GM19397 (cell line): Measurements from ENCODE around the gene BRAT1.
A peak's percentile ranks its signal among the peaks of the same experiment; 100 is the strongest.
"Not testable (repeated sequence)": the region's sequence is repeated elsewhere in the genome, so short reads cannot be mapped to it uniquely, and the experiment has no call there.

ENCODE experiments used
- ATAC-seq: cut with Tn5 transposase; IDR thresholded peaks from one replicate; pipeline ENCODE4 v1.9.1; 2021; ENCODE audit warnings: mild to moderate bottlenecking, moderate library complexity; ENCODE audit not compliant: unreplicated experiment

The BRAT1 gene

GRCh38 chr7:2539031-2539911 is 16.1 kb downstream of the BRAT1 start:
- ATAC-seq, result no peak

GRCh38 chr7:2537981-2538851 is 17.1 kb downstream of the BRAT1 start:
- no peak for ATAC-seq

- not testable (repeated sequence) for ATAC-seq
Observed at GRCh38 chr7:2535872-2536627, 19.3 kb downstream of the BRAT1 start.

- not testable (repeated sequence) for ATAC-seq
Observed at GRCh38 chr7:2534214-2534613, 21.1 kb downstream of the BRAT1 start.

- ATAC-seq, result not testable (repeated sequence)
Observed at GRCh38 chr7:2533566-2533965, 21.8 kb downstream of the BRAT1 start.

- not testable (repeated sequence) for ATAC-seq
Observed at GRCh38 chr7:2532816-2533215, 22.5 kb downstream of the BRAT1 start.

GRCh38 chr7:2532199-2532772 is 23.0 kb downstream of the BRAT1 start:
- not testable (repeated sequence) for ATAC-seq

- ATAC-seq, result not testable (repeated sequence)
Observed at GRCh38 chr7:2531796-2532110, 23.6 kb downstream of the BRAT1 start.

- not testable (repeated sequence) for ATAC-seq
Observed at GRCh38 chr7:2530994-2531795, 24.1 kb downstream of the BRAT1 start.

- no peak for ATAC-seq
Observed at GRCh38 chr7:2530071-2530987, 25.0 kb downstream of the BRAT1 start.

GRCh38 chr7:2529161-2530070 is 25.9 kb downstream of the BRAT1 start:
- peak; percentile 56 for ATAC-seq

- peak; percentile 8 for ATAC-seq
Observed at GRCh38 chr7:2528481-2529095, 26.7 kb downstream of the BRAT1 start.

GRCh38 chr7:2527505-2528467 is 27.5 kb downstream of the BRAT1 start:
- ATAC-seq, result no peak

GRCh38 chr7:2526659-2527504 is 28.4 kb downstream of the BRAT1 start:
- ATAC-seq, result no peak
